Measurements from ENCODE around the gene SUSD2. TPM values are rescaled to one million over a fixed set of nuclear protein-coding genes. Genes with fewer than 3 reads are reported as not detected.
"Not testable (repeated sequence)": the region's sequence is repeated elsewhere in the genome, so short reads cannot be mapped to it uniquely, and the experiment has no call there.

The SUSD2 gene
- total and polyA plus RNA-seq, 12 donors, result 0.28 to 62.7 (median 19.2) TPM

DNA sequence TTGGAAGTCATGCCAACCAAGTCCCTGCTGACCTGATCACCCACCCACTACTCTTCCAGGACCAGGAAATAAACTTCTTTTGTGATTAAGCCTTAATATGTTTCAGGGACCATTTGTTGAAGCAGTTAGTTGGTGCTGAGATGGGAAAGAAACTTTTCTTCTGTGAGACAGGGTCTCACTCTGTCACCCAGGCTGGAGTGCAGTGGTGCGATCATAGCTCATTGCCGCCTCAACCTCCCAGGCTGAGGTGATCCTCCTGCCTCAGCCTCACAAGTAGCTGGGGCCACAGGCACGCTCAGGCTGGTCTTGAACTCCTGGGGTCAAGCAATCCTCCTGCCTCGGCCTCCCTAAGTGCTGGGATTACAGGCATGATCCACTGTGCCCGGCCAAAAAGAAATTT, 10.6 kb downstream of the SUSD2 start:
- H3K4me3 ChIP-seq, result no peak overlapping the region
- TF ChIP-seq POLR2A (IDR thresholded peaks at IDR 0.05), result no peak
- no peak for TF ChIP-seq CTCF (IDR thresholded peaks at IDR 0.05)
- H3K27me3 ChIP-seq, result no peaks in the 10 kb centered on the region
- no peak overlapping the region for H3K27ac ChIP-seq
- no peaks in the 10 kb centered on the region for H3K36me3 ChIP-seq (replicated peaks in 1 of 2)
- H3K4me1 ChIP-seq (replicated peaks in 1 of 2), result peaks cover 0 to 6% of the 10 kb centered on the region in 2 donors
- intact Hi-C loops (cut with DNase I), result loop anchor here in 1 of 2 donors (2.0 kb wide), 1 partner anchor 55 kb away; no protein-coding TSS in a partner anchor
- WGBS, 4 donors, result 94 to 100% (median 95%) methylated on average over 3 to 5 of the region's 5 CpGs
- no peaks in the 10 kb centered on the region for H3K9me3 ChIP-seq (replicated peaks in 1 of 3)
- no peak for DNase-seq

- Histone ChIP-seq H3K9me3 (replicated peaks in 1 of 3) (no peaks in the 10 kb centered on the region), H3K27me3 (no peaks in the 10 kb centered on the region), H3K27ac (peak overlapping the region in 1 of 5 donors; percentile 10), H3K4me3 (no peak overlapping the region), H3K4me1 (replicated peaks in 1 of 2) (peaks cover 4 to 9% of the 10 kb centered on the region in 2 donors), H3K36me3 (replicated peaks in 1 of 2) (no peaks in the 10 kb centered on the region)
- TF ChIP-seq CTCF (IDR thresholded peaks at IDR 0.05), result no peak
- no peak for TF ChIP-seq POLR2A (IDR thresholded peaks at IDR 0.05)
- 84 to 91% (median 89%) methylated on average over 6 of the region's 6 CpGs for WGBS, 4 donors
- intact Hi-C loops (cut with DNase I), result loop anchor here in 1 of 2 donors (5.0 kb wide), 1 partner anchor 34 kb away; no protein-coding TSS in a partner anchor
- DNase-seq, result no peak
Observed at GRCh38 chr22:24198682-24199052, 17.4 kb downstream of the SUSD2 start.

GRCh38 chr22:24200619-24201212, 19.4 kb downstream of the SUSD2 start:
- no peaks in the 10 kb centered on the region for H3K36me3 ChIP-seq (replicated peaks in 1 of 2)
- H3K27ac ChIP-seq, result peak overlapping the region in 1 of 5 donors; percentile 50
- H3K27me3 ChIP-seq, result no peaks in the 10 kb centered on the region
- WGBS, 4 donors, result 55 to 66% (median 61%) methylated on average over 7 of the region's 7 CpGs
- intact Hi-C loops (cut with DNase I), result no loop called here
- no peak overlapping the region for H3K4me3 ChIP-seq
- no peaks in the 10 kb centered on the region for H3K9me3 ChIP-seq (replicated peaks in 1 of 3)
- no peak for TF ChIP-seq POLR2A (IDR thresholded peaks at IDR 0.05)
- TF ChIP-seq CTCF (IDR thresholded peaks at IDR 0.05), result no peak
- no peak for DNase-seq
- peaks cover 4 to 12% of the 10 kb centered on the region in 2 donors for H3K4me1 ChIP-seq (replicated peaks in 1 of 2)

DNA sequence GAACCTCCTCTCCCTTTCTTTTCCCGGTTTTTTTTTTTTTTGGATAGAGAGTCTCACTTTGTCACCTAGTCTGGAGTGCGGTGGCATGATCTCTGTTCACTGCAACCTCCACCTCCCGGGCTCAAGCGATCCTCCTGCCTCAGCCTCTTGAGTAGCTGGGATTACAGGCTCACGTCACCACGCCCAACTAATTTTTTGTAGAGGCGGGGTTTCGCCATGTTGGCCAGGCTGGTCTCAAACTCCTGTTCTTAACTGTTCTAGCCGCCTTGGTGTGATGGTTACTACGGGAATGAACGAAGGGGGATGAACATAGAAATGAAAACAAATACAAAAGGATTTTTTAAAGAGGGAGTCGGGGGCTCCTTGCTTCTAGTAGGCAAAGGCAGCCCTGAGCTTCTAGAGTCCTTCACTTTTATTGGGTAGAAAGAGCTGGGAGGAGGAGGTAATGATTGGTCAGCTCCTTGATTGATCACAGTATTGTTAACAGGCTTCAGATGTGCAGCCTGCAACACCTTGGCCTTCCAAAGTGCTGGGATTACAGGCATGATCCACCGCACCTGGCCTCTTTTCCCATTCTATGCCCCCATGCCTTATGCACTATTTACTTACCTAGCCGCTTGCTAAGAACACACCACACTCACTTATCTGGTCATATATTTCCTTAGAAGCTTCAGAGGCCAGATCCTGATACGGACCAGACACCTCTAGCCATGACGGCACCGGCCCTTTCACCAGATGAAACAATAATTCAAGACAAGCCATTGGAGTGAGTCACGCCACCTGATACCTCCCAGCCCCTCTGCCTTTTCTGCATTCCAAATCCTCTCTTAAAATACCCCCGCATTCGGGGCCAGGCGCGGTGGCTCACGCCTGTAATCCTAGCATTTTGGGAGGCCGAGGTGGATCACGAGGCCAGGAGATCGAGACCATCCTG, 20.7 kb downstream of the SUSD2 start:
- WGBS, 4 donors, result 94 to 95% (median 94%) methylated on average over 26 of the region's 26 CpGs
- H3K4me3 ChIP-seq, result no peak overlapping the region
- no peak overlapping the region for H3K27ac ChIP-seq
- intact Hi-C loops (cut with DNase I), result no loop called here
- no peaks in the 10 kb centered on the region for H3K27me3 ChIP-seq
- TF ChIP-seq POLR2A (IDR thresholded peaks at IDR 0.05) (no peak), CTCF (IDR thresholded peaks at IDR 0.05) (no peak)
- peaks cover 4 to 23% of the 10 kb centered on the region in 2 donors for H3K4me1 ChIP-seq (replicated peaks in 1 of 2)
- no peaks in the 10 kb centered on the region for H3K36me3 ChIP-seq (replicated peaks in 1 of 2)
- no peak for DNase-seq
- H3K9me3 ChIP-seq (replicated peaks in 1 of 3), result no peaks in the 10 kb centered on the region

DNA sequence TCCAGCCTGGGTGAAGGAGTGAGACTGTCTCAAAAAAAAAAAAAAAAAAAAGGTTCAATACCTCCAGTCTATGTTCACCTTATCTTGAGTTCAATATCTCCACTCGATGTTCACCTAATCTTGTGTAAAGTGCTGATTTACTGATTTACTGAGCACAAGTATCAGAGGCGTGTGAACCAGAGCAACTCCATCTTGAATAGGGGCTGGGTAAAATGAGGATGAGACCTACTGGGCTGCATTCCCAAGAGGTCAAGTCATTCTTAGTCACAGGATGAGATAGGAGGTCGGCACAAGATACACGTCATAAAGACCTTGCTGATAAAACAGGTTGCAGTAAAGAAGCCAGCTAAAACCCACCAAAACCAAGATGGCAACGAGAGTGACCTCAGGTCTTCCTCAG, 22.6 kb downstream of the SUSD2 start:
- H3K4me1 ChIP-seq (replicated peaks in 1 of 2), result peaks cover 17 to 42% of the 10 kb centered on the region in 2 donors
- H3K27ac ChIP-seq; H3K27me3 ChIP-seq; intact Hi-C loops (cut with DNase I); H3K9me3 ChIP-seq (replicated peaks in 1 of 3); H3K36me3 ChIP-seq (replicated peaks in 1 of 2); H3K4me3 ChIP-seq: not testable (repeated sequence)
- DNase-seq, result peak in 2 of 7 donors; percentile 27 to 43
- WGBS, 4 donors, result 52 to 60% (median 56%) methylated on average over 5 of the region's 5 CpGs
